Measurements from ENCODE around the gene KRTAP6-1. TPM values are rescaled to one million over a fixed set of nuclear protein-coding genes. Genes with fewer than 3 reads are reported as not detected.

KRTAP6-1 gene
- not detected for total RNA-seq

DNA sequence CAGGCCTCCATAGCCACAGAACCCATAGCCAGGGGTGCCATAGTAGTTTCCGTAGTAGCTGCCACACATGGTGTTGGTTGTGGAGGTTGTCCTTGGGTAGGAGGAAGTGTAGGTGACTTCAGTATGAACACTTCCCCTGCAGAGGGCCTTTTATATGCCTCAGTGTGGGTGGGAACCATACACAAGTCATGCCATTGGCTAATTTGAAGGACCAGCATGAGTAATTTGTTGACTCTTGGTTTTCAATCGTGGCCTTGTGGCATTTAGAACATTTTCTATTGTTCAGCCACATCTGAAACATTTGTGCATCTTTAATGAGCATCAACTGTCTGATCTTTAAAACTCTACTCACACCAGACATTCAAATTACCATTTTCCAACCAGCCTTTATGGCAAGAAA lies at the start of gene KRTAP6-1:
KRTAP6-1 (minus strand) TSS at position 95 of the 400 bp plus-strand sequence; CDS start at position 69, 26 bp downstream.
- ATAC-seq (no peak), DNase-seq (ENCODE audit: low spot score) (no peak)

GRCh38 chr21:30652891-30653290 lies 39.2 kb upstream of the KRTAP6-1 start:
- ATAC-seq (no peak), DNase-seq (ENCODE audit: low spot score) (no peak)

DNA sequence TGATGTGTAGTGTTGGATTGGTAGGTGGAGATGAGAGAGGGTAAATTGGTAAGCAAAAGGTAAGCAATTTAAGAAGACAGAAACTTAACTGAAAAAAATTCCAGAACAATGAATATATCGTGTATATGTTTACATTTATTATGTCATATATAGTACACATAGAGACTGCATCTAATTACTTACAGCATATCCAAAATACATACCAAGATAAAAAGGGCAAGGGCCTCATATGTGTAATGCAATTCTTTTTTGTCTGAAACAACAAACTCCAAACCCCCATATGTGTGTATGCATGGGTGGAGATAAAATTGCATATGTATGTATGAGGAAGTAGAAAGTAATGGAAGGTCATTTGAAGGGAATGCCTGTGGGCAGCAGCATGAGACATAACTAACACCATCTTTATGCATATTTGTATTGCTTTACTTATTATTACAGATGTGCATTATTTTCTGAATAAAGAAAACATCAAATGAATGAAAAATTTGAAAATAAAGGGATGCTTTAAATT lies 33.2 kb upstream of the KRTAP6-1 start:
- ATAC-seq (no peak), DNase-seq (ENCODE audit: low spot score) (no peak)

DNA sequence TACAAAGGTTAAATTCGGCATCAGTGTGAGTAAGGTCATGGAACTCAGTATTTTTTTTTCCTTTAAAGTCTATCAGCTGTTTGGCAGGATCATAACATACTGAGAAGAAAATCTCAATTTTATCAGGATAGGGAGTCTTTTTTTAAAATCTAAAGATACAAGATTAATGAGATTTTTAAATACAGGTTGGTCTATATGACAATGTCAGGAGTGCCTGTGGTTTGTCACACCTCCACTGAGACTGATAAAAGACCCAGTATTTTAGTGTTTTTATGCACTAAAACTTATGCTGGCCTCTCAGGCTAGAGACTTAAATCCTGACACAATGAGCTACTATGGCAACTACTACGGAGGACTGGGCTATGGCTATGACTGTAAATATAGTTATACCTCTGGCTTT lies 28.8 kb upstream of the KRTAP6-1 start, which contains the start of gene KRTAP20-3:
KRTAP20-3 (plus strand) TSS at position 301 of the 400 bp plus-strand sequence.
- DNase-seq (ENCODE audit: low spot score) (no peak), ATAC-seq (no peak)

DNA sequence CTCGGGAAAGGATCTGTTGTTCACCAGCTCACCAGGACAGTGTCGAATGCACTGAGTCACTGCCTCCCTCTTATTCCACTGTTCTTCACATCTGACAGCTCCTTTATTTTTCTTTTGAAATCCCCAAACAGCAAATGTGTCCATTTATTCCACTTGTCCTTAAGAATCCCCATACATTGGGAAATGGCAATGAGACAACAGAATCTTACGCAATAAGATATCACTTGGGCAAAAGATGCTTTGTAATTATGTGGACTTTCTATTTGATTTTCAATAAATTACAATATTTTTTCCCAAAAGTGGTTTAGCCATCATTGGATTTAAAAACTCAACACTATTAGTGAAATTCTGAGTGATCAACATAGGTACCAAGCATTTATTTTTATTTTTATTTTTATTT lies 25.0 kb upstream of the KRTAP6-1 start:
- no peak for ATAC-seq
- no peak for DNase-seq (ENCODE audit: low spot score)

DNA sequence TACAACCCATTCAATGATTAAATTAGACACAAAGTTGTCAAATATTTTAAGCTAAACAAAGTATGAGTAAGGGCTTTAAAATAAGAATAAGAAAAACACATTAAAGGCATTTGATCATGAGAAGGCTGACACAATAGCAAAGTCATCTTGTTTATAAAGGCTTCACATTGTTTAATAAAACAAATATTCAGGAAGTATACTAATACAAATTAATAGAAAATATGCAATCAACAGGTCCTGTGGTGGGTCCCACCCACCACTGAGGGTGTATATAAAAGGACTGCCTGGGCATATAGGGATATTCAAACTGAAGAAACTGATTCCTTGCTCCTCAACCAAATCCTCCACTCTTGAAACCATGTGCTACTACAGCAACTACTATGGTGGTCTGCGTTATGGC lies 21.2 kb upstream of the KRTAP6-1 start, which contains the start of gene KRTAP20-2:
KRTAP20-2 (plus strand) TSS at position 301 of the 400 bp plus-strand sequence; CDS start at position 359, 58 bp downstream.
- DNase-seq (ENCODE audit: low spot score) (no peak), ATAC-seq (no peak)

GRCh38 chr21:30629200-30629599 lies 15.5 kb upstream of the KRTAP6-1 start:
- no peak for DNase-seq (ENCODE audit: low spot score)

GRCh38 chr21:30628109-30628508 lies 14.4 kb upstream of the KRTAP6-1 start:
- no peak for ATAC-seq
- no peak for DNase-seq (ENCODE audit: low spot score)

More at GRCh38 chr21:30629200-30629599, 15.5 kb upstream of the KRTAP6-1 start:
- ATAC-seq, result no peak

DNA sequence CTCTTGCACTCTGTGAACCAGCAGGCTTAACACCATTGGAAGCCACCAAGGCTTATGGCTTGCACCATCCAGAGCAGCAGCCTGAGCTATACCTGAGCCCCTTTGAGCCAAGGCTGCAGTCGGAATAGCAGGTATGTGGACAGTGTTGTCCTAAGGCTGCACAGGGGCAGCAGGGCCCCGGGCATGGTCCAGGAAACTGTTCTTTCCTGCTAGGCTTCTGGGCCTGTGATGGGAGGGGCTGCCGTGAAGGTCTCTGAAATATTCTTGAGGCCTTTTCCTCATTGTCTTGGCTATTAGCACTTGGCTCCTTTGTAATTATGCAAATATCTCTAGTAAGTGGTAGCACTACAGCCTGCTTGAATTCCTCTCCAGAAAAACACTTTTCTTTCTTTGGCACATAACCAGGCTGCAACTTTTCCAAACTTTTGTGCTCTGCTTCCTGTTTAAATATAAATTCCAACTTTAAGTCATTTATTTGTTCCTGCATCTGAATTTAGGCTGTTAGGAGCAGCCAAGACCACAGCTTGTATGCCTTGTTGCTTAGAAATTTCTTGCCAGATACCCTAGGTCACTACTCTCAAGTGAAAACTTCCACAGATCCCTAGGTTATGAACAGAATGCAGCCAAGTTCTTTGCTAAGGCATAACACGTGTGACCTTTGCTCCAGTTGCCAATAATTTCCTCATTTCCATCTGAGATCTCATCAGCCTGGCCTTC lies 11.9 kb upstream of the KRTAP6-1 start:
- ATAC-seq (no peak), DNase-seq (ENCODE audit: low spot score) (no peak)

DNA sequence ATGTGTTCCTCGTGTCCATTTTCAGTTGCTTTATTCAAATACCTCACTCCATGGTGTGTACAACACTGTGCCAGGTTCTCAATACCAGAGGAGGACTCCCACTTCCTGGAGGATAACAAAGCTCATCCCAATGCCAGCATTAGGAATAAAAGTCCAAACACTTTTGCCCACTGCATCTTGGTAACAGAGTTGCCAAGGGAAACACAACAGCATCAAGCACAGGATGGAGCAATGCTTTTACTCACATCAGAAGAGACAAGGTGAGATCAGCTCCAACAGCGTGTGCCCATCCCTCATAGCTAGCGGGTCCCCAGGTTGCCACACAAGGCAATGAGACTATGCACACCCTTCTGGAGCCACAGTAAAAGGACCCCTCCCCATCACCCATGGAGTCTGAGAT lies 9.6 kb upstream of the KRTAP6-1 start:
- ATAC-seq (no peak), DNase-seq (ENCODE audit: low spot score) (no peak)

- ATAC-seq, result no peak
- DNase-seq (ENCODE audit: low spot score), result no peak
Measured at GRCh38 chr21:30620522-30620921, 6.8 kb upstream of the KRTAP6-1 start, which contains the start of gene KRTAP20-4. Gene KRTAP20-4, plus strand, starts transcription at chr21:30620627.

DNA sequence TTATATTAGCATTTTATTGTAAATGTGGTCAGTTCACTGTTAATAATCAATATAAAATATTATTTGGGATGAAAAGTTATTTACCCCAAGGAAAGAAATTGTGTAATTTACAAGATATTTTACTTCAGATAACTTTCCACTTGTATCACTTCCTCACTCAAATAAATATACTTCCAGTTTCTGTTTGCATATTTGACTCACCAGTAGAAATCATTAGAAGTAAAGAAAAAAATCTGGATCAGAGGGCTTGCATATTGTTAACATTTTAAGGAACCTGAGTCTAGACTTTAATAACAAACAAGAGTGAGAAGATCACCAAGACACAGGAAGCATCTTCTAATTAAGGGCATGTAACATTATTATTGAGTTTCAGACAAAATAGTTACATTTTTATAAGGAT lies 6.3 kb upstream of the KRTAP6-1 start:
- ATAC-seq (no peak), DNase-seq (ENCODE audit: low spot score) (no peak)

GRCh38 chr21:30616125-30616524 lies 2.4 kb upstream of the KRTAP6-1 start, which contains the start of gene KRTAP20-1:
Gene KRTAP20-1, plus strand, starts transcription at chr21:30616425. Its CDS starts 30 bp downstream, at chr21:30616455.
- DNase-seq (ENCODE audit: low spot score), result no peak

DNA sequence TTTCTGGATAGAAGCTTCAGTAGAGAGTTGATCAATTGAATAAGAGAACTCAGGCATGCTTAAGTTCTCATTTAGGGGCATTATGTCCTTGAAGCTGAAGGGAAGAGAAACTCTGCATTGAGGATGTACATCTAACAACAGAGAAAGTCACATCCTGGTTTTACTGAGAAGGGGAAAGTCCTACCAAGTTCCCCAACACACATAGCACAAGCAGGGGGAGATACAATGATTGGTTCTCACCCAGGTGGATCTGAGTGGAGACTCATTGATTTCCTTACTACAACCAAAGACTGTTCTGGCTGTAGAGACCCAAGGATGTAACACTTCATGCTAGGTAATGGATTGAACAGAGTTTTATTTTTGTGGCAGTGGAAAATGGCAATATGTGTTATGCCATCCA lies 1.5 kb upstream of the KRTAP6-1 start:
- no peak for DNase-seq (ENCODE audit: low spot score)
- ATAC-seq, result no peak

More at GRCh38 chr21:30616125-30616524, 2.4 kb upstream of the KRTAP6-1 start, which contains the start of gene KRTAP20-1:
- no peak for ATAC-seq

DNA sequence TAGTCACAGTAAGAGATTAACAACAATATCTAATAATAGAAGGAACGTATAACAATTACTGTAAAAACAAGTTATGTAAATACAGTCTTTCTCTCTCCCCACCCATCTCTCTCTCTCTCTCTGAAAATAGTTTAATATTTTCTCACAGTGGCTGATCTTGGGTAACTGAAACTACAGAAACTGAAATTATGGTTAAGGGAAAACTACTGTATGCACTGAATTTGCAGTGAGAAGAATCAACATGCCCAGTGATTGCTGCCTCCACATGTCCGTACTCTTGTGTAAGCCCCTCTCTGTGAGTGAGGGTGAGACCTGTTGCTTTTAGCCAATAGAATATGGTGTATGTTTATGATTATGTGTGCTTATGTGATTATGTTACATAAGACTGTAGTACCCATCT lies 1.6 kb downstream of the KRTAP6-1 start:
- DNase-seq (ENCODE audit: low spot score) (no peak), ATAC-seq (no peak)

DNA sequence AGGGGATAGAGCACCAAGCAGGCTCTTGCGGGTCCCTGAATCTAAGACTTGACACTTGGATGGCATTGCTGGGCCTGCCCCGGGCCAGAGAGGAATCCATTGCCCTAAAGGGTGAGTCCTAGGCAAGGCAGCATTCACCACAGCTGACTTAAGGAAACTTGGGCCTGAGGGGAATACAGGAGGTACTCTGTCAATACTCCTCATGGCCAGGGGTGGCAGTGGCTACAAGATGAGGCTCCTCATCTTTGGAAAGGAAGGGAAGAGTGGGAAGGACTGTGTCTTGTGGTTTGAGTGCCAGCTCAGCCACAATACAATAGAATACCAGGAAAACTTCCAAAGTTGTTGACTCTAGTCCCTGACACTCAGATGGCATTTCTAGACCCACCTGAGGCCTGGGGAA lies 7.8 kb downstream of the KRTAP6-1 start:
- no peak for ATAC-seq
- no peak for DNase-seq (ENCODE audit: low spot score)

DNA sequence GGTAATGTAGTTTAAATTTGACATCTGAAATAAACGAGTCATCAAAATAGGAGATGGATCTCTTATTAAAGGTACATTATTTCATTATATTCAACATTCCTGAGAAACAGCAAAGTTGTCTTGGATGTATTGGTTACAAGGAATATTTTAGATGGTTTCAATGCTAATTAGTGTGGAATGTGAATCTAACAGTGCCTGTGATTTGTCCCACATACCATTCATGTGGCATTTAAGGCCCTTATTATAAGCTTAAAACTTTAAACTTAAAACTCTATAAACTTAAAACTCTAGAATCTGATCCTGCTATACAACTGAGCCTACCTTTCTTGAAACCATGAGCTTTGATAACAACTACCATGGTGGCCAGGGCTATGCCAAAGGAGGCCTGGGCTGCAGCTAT lies 12.9 kb downstream of the KRTAP6-1 start, which contains the start of gene KRTAP22-1:
KRTAP22-1 (plus strand) TSS at position 301 of the 400 bp plus-strand sequence.
- no peak for DNase-seq (ENCODE audit: low spot score)
- ATAC-seq, result no peak

DNA sequence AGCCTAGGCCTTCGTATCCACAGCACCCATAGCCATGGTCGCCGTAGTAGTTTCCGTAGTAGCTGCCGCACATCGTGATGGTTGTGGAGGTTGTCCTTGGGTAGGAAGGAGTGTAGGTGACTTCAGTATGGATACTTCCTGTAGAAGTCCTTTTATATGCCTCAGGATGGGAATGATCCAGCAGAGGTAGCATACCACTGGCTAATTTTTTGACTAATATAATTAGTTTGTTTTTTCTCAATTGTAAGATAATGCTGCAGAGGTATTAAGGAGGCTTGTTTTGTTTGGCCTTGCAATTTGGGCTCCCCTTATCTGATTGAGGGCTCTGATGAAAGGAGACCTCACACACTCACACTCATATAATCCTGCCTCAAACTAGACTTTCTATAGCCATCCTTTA lies 14.9 kb downstream of the KRTAP6-1 start, which contains the start of gene KRTAP6-2:
KRTAP6-2 (minus strand) TSS at position 101 of the 400 bp plus-strand sequence; CDS start at position 73, 28 bp downstream.
- DNase-seq (ENCODE audit: low spot score) (no peak), ATAC-seq (no peak)

DNA sequence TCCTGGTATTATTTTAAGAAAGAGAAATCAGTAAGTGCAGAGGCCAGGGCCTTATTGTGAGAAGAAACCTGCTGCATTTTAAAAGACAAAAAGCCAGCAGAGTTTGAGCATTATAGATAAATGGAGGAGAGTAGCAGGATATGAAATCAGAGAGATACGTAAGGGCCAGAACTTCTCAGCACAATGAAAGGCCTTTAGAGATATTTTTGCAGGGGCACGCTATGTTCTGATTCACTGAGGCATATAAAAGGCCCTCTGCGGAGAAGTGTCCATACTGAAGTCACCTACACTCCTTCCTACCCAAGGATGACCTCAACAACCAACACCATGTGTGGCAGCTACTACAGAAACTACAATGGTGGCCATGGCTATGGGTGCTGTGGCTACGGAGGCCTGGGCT lies 21.6 kb downstream of the KRTAP6-1 start, which contains the start of gene KRTAP6-3:
KRTAP6-3 (plus strand) TSS at position 301 of the 400 bp plus-strand sequence; CDS start at position 307, 6 bp downstream.
- ATAC-seq, result no peak

GRCh38 chr21:30590297-30590696 lies 23.4 kb downstream of the KRTAP6-1 start, which contains the start of gene KRTAP22-2:
Gene KRTAP22-2, minus strand, starts transcription at chr21:30590397.
- no peak for ATAC-seq
- DNase-seq (ENCODE audit: low spot score), result no peak

More for the DNA sequence above, 21.6 kb downstream of the KRTAP6-1 start, which contains the start of gene KRTAP6-3:
- DNase-seq (ENCODE audit: low spot score), result no peak

GRCh38 chr21:30582870-30583269 lies 30.9 kb downstream of the KRTAP6-1 start:
- no peak for DNase-seq (ENCODE audit: low spot score)
- ATAC-seq, result no peak

DNA sequence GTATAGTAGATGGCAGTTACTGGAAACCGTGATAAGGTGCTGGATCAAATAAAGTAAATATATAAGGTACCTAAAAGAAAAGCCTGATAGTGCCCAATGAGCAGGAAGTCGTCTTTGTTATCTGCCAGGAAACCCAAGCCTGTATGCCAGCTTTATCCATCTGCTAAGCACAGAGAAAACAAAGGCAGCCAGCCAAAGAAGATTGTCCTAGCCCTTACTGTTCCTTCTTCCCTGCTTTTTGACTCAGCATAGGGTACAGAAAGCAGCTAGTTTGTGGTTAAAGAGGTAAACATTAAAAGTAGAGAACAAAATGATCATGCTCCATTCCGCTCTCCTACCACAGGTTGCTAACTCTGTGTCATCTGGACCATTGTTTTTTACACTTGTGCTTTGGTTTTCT lies 33.6 kb downstream of the KRTAP6-1 start:
- DNase-seq (ENCODE audit: low spot score) (no peak), ATAC-seq (no peak)
